ENCODE results near the gene GNG13.
"Not testable (repeated sequence)": the region's sequence is repeated elsewhere in the genome, so short reads cannot be mapped to it uniquely, and the experiment has no call there.

The GNG13 gene

GRCh38 chr16:830107-830870, 29.8 kb upstream of the GNG13 start:
- Histone ChIP-seq H3K9me3 (ENCODE audit: control insufficient read depth, low read length) (no peaks in the 10 kb centered on the region), H3K27me3 (ENCODE audit: control insufficient read depth, insufficient read depth, low read length) (peaks cover 6% of the 10 kb centered on the region), H3K4me1 (ENCODE audit: control insufficient read depth, insufficient read depth, low read length) (no peaks in the 10 kb centered on the region), H3K36me3 (ENCODE audit: control insufficient read depth, insufficient read depth, low read length) (no peaks in the 10 kb centered on the region), H3K9ac (ENCODE audit: low read length) (no peak overlapping the region), H3K4me3 (ENCODE audit: low read length) (no peak overlapping the region)

- Histone ChIP-seq H3K4me3 (ENCODE audit: low read length) (no peak overlapping the region), H3K36me3 (ENCODE audit: control insufficient read depth, insufficient read depth, low read length) (no peaks in the 10 kb centered on the region), H3K9me3 (ENCODE audit: control insufficient read depth, low read length) (no peaks in the 10 kb centered on the region), H3K4me1 (ENCODE audit: control insufficient read depth, insufficient read depth, low read length) (no peaks in the 10 kb centered on the region), H3K27me3 (ENCODE audit: control insufficient read depth, insufficient read depth, low read length) (peaks cover 6% of the 10 kb centered on the region), H3K9ac (ENCODE audit: low read length) (no peak overlapping the region)
Observed at GRCh38 chr16:828891-829290, 28.4 kb upstream of the GNG13 start.

GRCh38 chr16:827513-827912, 27.0 kb upstream of the GNG13 start:
- H3K9ac ChIP-seq (ENCODE audit: low read length) = no peak overlapping the region
- H3K36me3 ChIP-seq (ENCODE audit: control insufficient read depth, insufficient read depth, low read length) = no peaks in the 10 kb centered on the region
- H3K27me3 ChIP-seq (ENCODE audit: control insufficient read depth, insufficient read depth, low read length) = peaks cover 6% of the 10 kb centered on the region
- H3K4me3 ChIP-seq (ENCODE audit: low read length) = no peak overlapping the region
- H3K4me1 ChIP-seq (ENCODE audit: control insufficient read depth, insufficient read depth, low read length) = no peaks in the 10 kb centered on the region
- H3K9me3 ChIP-seq (ENCODE audit: control insufficient read depth, low read length) = no peaks in the 10 kb centered on the region

DNA sequence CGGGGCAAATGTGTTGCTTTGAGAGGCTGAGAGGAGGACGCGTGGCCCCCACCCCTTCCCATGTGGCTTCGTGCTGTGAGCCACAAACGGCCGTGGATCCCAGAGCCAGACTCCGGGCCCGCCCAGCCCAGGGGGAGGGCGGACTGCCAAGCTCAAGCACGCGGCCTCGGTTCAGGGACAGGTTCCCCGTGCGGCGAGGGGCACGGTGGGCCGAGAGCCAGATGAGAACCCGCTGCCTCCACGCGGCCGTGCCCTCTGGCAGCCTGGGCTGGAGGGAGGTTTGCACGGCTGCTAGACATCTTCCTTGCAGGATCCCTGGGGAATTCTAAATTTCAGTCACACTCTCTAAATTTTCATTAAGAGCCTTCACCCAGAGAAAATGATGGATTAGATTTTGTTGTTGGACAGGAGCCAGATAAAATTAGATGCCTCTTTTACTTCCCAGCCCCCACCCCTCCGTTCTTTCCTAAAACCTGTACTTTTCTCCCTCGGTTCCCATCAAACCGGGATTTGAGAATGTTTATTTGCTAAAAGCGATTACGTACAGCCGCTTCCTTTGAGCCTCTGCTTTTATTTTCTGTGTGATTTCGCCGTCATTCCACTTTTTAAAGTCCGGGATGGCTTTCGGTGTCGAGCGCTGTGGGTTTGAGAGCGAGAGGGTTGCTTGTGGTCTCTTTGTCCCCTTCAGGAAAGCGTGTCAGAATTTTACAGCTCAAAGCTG, 25.0 kb upstream of the GNG13 start:
- H3K4me1 ChIP-seq (ENCODE audit: control insufficient read depth, insufficient read depth, low read length) = no peaks in the 10 kb centered on the region
- no peaks in the 10 kb centered on the region for H3K9me3 ChIP-seq (ENCODE audit: control insufficient read depth, low read length)
- H3K27me3 ChIP-seq (ENCODE audit: control insufficient read depth, insufficient read depth, low read length) = peaks cover 10% of the 10 kb centered on the region
- H3K9ac ChIP-seq (ENCODE audit: low read length) = no peak overlapping the region
- H3K4me3 ChIP-seq (ENCODE audit: low read length) = no peak overlapping the region
- no peaks in the 10 kb centered on the region for H3K36me3 ChIP-seq (ENCODE audit: control insufficient read depth, insufficient read depth, low read length)

- H3K9me3 ChIP-seq (ENCODE audit: control insufficient read depth, low read length) = no peaks in the 10 kb centered on the region
- H3K27me3 ChIP-seq (ENCODE audit: control insufficient read depth, insufficient read depth, low read length) = peaks cover 10% of the 10 kb centered on the region
- no peaks in the 10 kb centered on the region for H3K4me1 ChIP-seq (ENCODE audit: control insufficient read depth, insufficient read depth, low read length)
- H3K9ac ChIP-seq (ENCODE audit: low read length) = no peak overlapping the region
- no peak overlapping the region for H3K4me3 ChIP-seq (ENCODE audit: low read length)
- H3K36me3 ChIP-seq (ENCODE audit: control insufficient read depth, insufficient read depth, low read length) = no peaks in the 10 kb centered on the region
Observed at GRCh38 chr16:824601-825000, 24.1 kb upstream of the GNG13 start.

DNA sequence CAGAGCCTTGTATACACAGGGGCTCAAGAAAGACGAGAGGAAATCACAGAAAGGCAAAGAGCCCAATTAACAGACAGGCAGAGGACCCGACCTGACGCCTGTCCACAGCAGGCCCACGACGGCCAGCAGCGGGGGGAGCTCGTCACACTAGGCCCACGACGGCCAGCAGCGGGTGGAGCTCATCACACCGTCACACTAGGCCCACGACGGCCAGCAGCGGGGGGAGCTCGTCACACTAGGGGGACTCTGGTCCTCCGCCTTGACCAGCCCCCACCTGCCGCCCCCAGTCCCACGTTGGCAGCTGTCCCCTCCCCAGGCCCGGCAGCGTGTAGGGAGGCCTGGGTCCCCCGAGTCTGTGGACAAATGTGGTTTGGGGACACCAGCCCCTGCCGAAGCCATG, 23.7 kb upstream of the GNG13 start:
- H3K4me3 ChIP-seq (ENCODE audit: low read length) = no peak overlapping the region
- H3K27me3 ChIP-seq (ENCODE audit: control insufficient read depth, insufficient read depth, low read length) = peaks cover 10% of the 10 kb centered on the region
- no peaks in the 10 kb centered on the region for H3K9me3 ChIP-seq (ENCODE audit: control insufficient read depth, low read length)

GRCh38 chr16:822909-823297, 22.4 kb upstream of the GNG13 start:
- H3K9me3 ChIP-seq (ENCODE audit: control insufficient read depth, low read length) = no peaks in the 10 kb centered on the region

More for the DNA sequence above, 23.7 kb upstream of the GNG13 start:
- Histone ChIP-seq H3K36me3 (ENCODE audit: control insufficient read depth, insufficient read depth, low read length) (no peaks in the 10 kb centered on the region), H3K4me1 (ENCODE audit: control insufficient read depth, insufficient read depth, low read length) (no peaks in the 10 kb centered on the region), H3K9ac (ENCODE audit: low read length) (no peak overlapping the region)

GRCh38 chr16:822174-822908, 21.8 kb upstream of the GNG13 start:
- H3K9ac ChIP-seq (ENCODE audit: low read length) = no peak overlapping the region

More at GRCh38 chr16:822909-823297, 22.4 kb upstream of the GNG13 start:
- Histone ChIP-seq H3K4me1 (ENCODE audit: control insufficient read depth, insufficient read depth, low read length) (no peaks in the 10 kb centered on the region), H3K36me3 (ENCODE audit: control insufficient read depth, insufficient read depth, low read length) (no peaks in the 10 kb centered on the region), H3K9ac (ENCODE audit: low read length) (no peak overlapping the region), H3K27me3 (ENCODE audit: control insufficient read depth, insufficient read depth, low read length) (peaks cover 10% of the 10 kb centered on the region), H3K4me3 (ENCODE audit: low read length) (no peak overlapping the region)

GRCh38 chr16:821751-822150, 21.2 kb upstream of the GNG13 start:
- H3K4me1 ChIP-seq (ENCODE audit: control insufficient read depth, insufficient read depth, low read length) = no peaks in the 10 kb centered on the region
- no peak overlapping the region for H3K4me3 ChIP-seq (ENCODE audit: low read length)
- no peak overlapping the region for H3K9ac ChIP-seq (ENCODE audit: low read length)
- no peaks in the 10 kb centered on the region for H3K36me3 ChIP-seq (ENCODE audit: control insufficient read depth, insufficient read depth, low read length)
- peaks cover 7% of the 10 kb centered on the region for H3K27me3 ChIP-seq (ENCODE audit: control insufficient read depth, insufficient read depth, low read length)
- H3K9me3 ChIP-seq (ENCODE audit: control insufficient read depth, low read length) = no peaks in the 10 kb centered on the region

More at GRCh38 chr16:822174-822908, 21.8 kb upstream of the GNG13 start:
- Histone ChIP-seq H3K27me3 (ENCODE audit: control insufficient read depth, insufficient read depth, low read length) (peaks cover 7% of the 10 kb centered on the region), H3K4me1 (ENCODE audit: control insufficient read depth, insufficient read depth, low read length) (no peaks in the 10 kb centered on the region), H3K4me3 (ENCODE audit: low read length) (no peak overlapping the region), H3K9me3 (ENCODE audit: control insufficient read depth, low read length) (no peaks in the 10 kb centered on the region), H3K36me3 (ENCODE audit: control insufficient read depth, insufficient read depth, low read length) (no peaks in the 10 kb centered on the region)

GRCh38 chr16:820748-821147, 20.2 kb upstream of the GNG13 start:
- H3K27me3 ChIP-seq (ENCODE audit: control insufficient read depth, insufficient read depth, low read length) = peaks cover 8% of the 10 kb centered on the region
- H3K9ac ChIP-seq (ENCODE audit: low read length) = no peak overlapping the region
- no peaks in the 10 kb centered on the region for H3K9me3 ChIP-seq (ENCODE audit: control insufficient read depth, low read length)
- H3K4me3 ChIP-seq (ENCODE audit: low read length) = no peak overlapping the region
- no peaks in the 10 kb centered on the region for H3K4me1 ChIP-seq (ENCODE audit: control insufficient read depth, insufficient read depth, low read length)
- no peaks in the 10 kb centered on the region for H3K36me3 ChIP-seq (ENCODE audit: control insufficient read depth, insufficient read depth, low read length)

- H3K36me3 ChIP-seq (ENCODE audit: control insufficient read depth, insufficient read depth, low read length); H3K4me1 ChIP-seq (ENCODE audit: control insufficient read depth, insufficient read depth, low read length); H3K27me3 ChIP-seq (ENCODE audit: control insufficient read depth, insufficient read depth, low read length); H3K4me3 ChIP-seq (ENCODE audit: low read length); H3K9ac ChIP-seq (ENCODE audit: low read length); H3K9me3 ChIP-seq (ENCODE audit: control insufficient read depth, low read length): not testable (repeated sequence)
Observed at GRCh38 chr16:820044-820408, 19.5 kb upstream of the GNG13 start.
